Endothelial cell of umbilical vein (primary cell): ENCODE results near the gene RIOX2.

Experiments used
- EZH2 ChIP-seq: IDR thresholded peaks from 2 replicates; pipeline ENCODE4 v1.6.1; 2012; ENCODE audit warnings: borderline replicate concordance, low read depth, mild to moderate bottlenecking, moderate library complexity, low read length, inconsistent platforms; ENCODE audit not compliant: severe bottlenecking
- JUN ChIP-seq: IDR thresholded peaks from 2 replicates; pipeline ENCODE4 v1.6.1; 2011; ENCODE audit warnings: borderline replicate concordance, low read depth; ENCODE audit not compliant: insufficient read length, insufficient read depth
- MYC ChIP-seq: IDR thresholded peaks from one replicate; pipeline ENCODE4 v1.6.1; 2011; ENCODE audit warnings: mild to moderate bottlenecking, low read depth, low read length
- POLR2A ChIP-seq: IDR thresholded peaks from 2 replicates; pipeline ENCODE4 v1.6.1; 2012; ENCODE audit warnings: low read depth, mild to moderate bottlenecking, control low read depth, low read length
- POLR2AphosphoS5 ChIP-seq: IDR thresholded peaks from 2 replicates; pipeline ENCODE4 v1.6.1; 2012; ENCODE audit warnings: low read depth, mild to moderate bottlenecking, control low read depth, low read length, moderate library complexity; ENCODE audit not compliant: insufficient read depth
- TF ChIP-seq, protein P1 (sequence below), 2 donors: IDR thresholded peaks; 1 replicate in 1 of 2; 2 replicates in 1 of 2; pipeline ENCODE4 v1.5.1; 2011; ENCODE audit warnings: low read length in 2 of 2, mild to moderate bottlenecking in 2 of 2, moderate library complexity in 2 of 2, control low read depth in 1 of 2, inconsistent platforms in 1 of 2, low read depth in 1 of 2; ENCODE audit not compliant: insufficient read depth in 1 of 2; ENCODE audit errors: extremely low read depth in 1 of 2
- TF ChIP-seq, protein P2 (sequence below): IDR thresholded peaks from 2 replicates; pipeline ENCODE4 v1.6.1; 2011; ENCODE audit not compliant: insufficient read depth, insufficient read length

DNA sequence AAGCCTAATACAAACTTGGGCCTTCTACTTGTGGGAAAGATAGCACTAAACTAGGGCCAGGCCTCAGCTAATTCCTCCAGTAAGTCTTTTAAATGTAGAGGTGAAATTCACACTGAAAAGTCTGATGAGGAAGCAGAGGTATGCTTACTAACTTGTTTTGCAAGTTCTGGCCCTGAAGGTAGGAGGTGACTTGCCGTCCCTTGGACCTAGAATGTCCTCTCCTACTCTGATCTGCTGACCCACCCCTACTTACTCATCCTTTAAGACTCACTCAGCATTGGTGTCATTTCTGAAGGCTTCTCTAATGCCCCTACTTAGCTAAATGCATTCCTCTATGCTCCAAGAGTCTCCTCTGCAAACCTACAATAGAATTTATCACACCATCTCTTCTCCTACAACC, 19.4 kb downstream of the RIOX2 start:
- TF ChIP-seq EZH2 (no peak), JUN (no peak), POLR2A (no peak), MYC (no peak), POLR2AphosphoS5 (no peak)
- TF ChIP-seq, protein P1, sequence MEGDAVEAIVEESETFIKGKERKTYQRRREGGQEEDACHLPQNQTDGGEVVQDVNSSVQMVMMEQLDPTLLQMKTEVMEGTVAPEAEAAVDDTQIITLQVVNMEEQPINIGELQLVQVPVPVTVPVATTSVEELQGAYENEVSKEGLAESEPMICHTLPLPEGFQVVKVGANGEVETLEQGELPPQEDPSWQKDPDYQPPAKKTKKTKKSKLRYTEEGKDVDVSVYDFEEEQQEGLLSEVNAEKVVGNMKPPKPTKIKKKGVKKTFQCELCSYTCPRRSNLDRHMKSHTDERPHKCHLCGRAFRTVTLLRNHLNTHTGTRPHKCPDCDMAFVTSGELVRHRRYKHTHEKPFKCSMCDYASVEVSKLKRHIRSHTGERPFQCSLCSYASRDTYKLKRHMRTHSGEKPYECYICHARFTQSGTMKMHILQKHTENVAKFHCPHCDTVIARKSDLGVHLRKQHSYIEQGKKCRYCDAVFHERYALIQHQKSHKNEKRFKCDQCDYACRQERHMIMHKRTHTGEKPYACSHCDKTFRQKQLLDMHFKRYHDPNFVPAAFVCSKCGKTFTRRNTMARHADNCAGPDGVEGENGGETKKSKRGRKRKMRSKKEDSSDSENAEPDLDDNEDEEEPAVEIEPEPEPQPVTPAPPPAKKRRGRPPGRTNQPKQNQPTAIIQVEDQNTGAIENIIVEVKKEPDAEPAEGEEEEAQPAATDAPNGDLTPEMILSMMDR (IDR thresholded peaks at IDR 0.05; ENCODE audit: extremely low read depth in 1 of 2, insufficient read depth in 1 of 2, low read depth in 1 of 2, low read length in 2 of 2), result no peak
- TF ChIP-seq, protein P2, sequence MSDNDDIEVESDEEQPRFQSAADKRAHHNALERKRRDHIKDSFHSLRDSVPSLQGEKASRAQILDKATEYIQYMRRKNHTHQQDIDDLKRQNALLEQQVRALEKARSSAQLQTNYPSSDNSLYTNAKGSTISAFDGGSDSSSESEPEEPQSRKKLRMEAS, result no peak
